CD4-positive, alpha-beta T cell (primary cell): ENCODE results near the gene CA11. TPM values are rescaled to one million over a fixed set of nuclear protein-coding genes. Genes with fewer than 3 reads are reported as not detected.
"Not testable (repeated sequence)": the region's sequence is repeated elsewhere in the genome, so short reads cannot be mapped to it uniquely, and the experiment has no call there.

ENCODE experiments used
- ATAC-seq: fragments of 200-7000 bp; cut with Tn5 transposase; one replicate; pipeline ENCODE4 v1.10.0; 2022; ENCODE audit warnings: mild to moderate bottlenecking; ENCODE audit not compliant: poor library complexity
- CTCF ChIA-PET: fragments of 350-600 bp; sonication (Branson Sonifier 250); formaldehyde crosslinking; loops from one replicate; lab custom pipeline; 2021; ENCODE audit warnings: antibody characterized with exemption, inconsistent platforms; lab: Charles Lee
- POLR2A ChIA-PET: fragments of 350-600 bp; sonication (Branson Sonifier 250); formaldehyde crosslinking; loops from one replicate; lab custom pipeline; 2021; ENCODE audit warnings: antibody characterized with exemption, inconsistent platforms; lab: Charles Lee
- DNase-seq, 14 experiments: peaks; one replicate each; pipeline ENCODE4 v3.0.0-alpha.2; 2013 to 2020; ENCODE audit warnings: mixed read lengths in 2 of 14
- H3K27ac ChIP-seq, 2 donors: one replicate each; pipeline versions ENCODE4 v1.5.1 to v1.7.0; 2013; ENCODE audit warnings: low read length in 2 of 2, low read depth in 1 of 2, mild to moderate bottlenecking in 1 of 2
- H3K27me3 ChIP-seq, 2 experiments: 1 replicate in 1 of 2; 2 replicates in 1 of 2; pipeline versions ENCODE4 v1.6.1 to v1.7.0; 2013; ENCODE audit warnings: low read length in 2 of 2, control low read depth in 1 of 2, mild to moderate bottlenecking in 1 of 2, moderate library complexity in 1 of 2; ENCODE audit not compliant: insufficient read depth in 2 of 2, control insufficient read depth in 1 of 2
- H3K36me3 ChIP-seq: one replicate; pipeline ENCODE4 v1.6.1; 2013; ENCODE audit warnings: low read length, control low read depth; ENCODE audit not compliant: insufficient read depth
- H3K4me1 ChIP-seq: one replicate; pipeline ENCODE4 v1.6.1; 2013; ENCODE audit warnings: low read length, control low read depth; ENCODE audit not compliant: insufficient read depth
- H3K4me3 ChIP-seq: one replicate; pipeline ENCODE4 v1.5.1; 2013; ENCODE audit warnings: mild to moderate bottlenecking, low read length, moderate library complexity
- H3K9me3 ChIP-seq, 2 experiments: 1 replicate in 1 of 2; 2 replicates in 1 of 2; pipeline versions ENCODE4 v1.6.1 to v1.7.0; 2013; ENCODE audit warnings: low read length in 2 of 2, mild to moderate bottlenecking in 2 of 2, control low read depth in 1 of 2, moderate library complexity in 1 of 2; ENCODE audit not compliant: control insufficient read depth in 1 of 2, insufficient read depth in 1 of 2
- H3K27ac Mint-ChIP-seq: one replicate; pipeline ENCODE4 v1.8.0; 2020; ENCODE audit warnings: mixed read lengths
- H3K27me3 Mint-ChIP-seq: one replicate; pipeline ENCODE4 v1.8.0; 2021; ENCODE audit warnings: mixed read lengths
- H3K36me3 Mint-ChIP-seq: one replicate; pipeline ENCODE4 v1.8.0; 2021; ENCODE audit warnings: low read depth, mixed read lengths
- H3K4me1 Mint-ChIP-seq: one replicate; pipeline ENCODE4 v1.8.0; 2021; ENCODE audit warnings: low read depth, mixed read lengths
- H3K4me3 Mint-ChIP-seq: one replicate; pipeline ENCODE4 v1.8.0; 2020; ENCODE audit warnings: mild to moderate bottlenecking, mixed read lengths
- H3K9me3 Mint-ChIP-seq: one replicate; pipeline ENCODE4 v1.8.0; 2020; ENCODE audit warnings: mixed read lengths
- intact Hi-C, 2 experiments: fragments of 100-400 bp; cut with DNase I in 1 of 2; cut with micrococcal nuclease in 1 of 2; formaldehyde crosslinking; loops; one replicate each; pipeline versions ENCODE4 v1.15.1 to v1.9.0; 2023 to 2025; cut with DNase I, micrococcal nuclease
- total RNA-seq, 174 experiments: library from RNA in 2 of 174; stranded (reverse) in 2 of 174; gene quantifications; one replicate each; pipeline ENCODE4 v1.2.3 and lab custom pipeline; 2021 to 2026
- TF ChIP-seq, protein P1 (sequence below): fragments of 200-600 bp; IDR thresholded peaks from one replicate; pipeline ENCODE4 v1.8.0; 2022; ENCODE audit warnings: antibody characterized with exemption, mild to moderate bottlenecking

Gene CA11
- total RNA-seq, 2 experiments from 2014 or later, result 11.0 to 12.4 TPM

- Mint-ChIP-seq H3K9me3 (no peaks in the 10 kb centered on the region), H3K27ac (no peak overlapping the region), H3K27me3 (no peaks in the 10 kb centered on the region), H3K4me3 (no peak overlapping the region), H3K4me1 (peaks cover 9% of the 10 kb centered on the region), H3K36me3 (no peaks in the 10 kb centered on the region)
- ATAC-seq (no peak), DNase-seq (no peak)
- Histone ChIP-seq H3K36me3 (no peaks in the 10 kb centered on the region), H3K9me3 (no peaks in the 10 kb centered on the region), H3K4me1 (peaks cover 16% of the 10 kb centered on the region), H3K27me3 (no peaks in the 10 kb centered on the region), H3K27ac (no peak overlapping the region), H3K4me3 (no peak overlapping the region)
- intact Hi-C loops, result no loop called here
- CTCF ChIA-PET, result no interaction called here
- TF ChIP-seq, protein P1, sequence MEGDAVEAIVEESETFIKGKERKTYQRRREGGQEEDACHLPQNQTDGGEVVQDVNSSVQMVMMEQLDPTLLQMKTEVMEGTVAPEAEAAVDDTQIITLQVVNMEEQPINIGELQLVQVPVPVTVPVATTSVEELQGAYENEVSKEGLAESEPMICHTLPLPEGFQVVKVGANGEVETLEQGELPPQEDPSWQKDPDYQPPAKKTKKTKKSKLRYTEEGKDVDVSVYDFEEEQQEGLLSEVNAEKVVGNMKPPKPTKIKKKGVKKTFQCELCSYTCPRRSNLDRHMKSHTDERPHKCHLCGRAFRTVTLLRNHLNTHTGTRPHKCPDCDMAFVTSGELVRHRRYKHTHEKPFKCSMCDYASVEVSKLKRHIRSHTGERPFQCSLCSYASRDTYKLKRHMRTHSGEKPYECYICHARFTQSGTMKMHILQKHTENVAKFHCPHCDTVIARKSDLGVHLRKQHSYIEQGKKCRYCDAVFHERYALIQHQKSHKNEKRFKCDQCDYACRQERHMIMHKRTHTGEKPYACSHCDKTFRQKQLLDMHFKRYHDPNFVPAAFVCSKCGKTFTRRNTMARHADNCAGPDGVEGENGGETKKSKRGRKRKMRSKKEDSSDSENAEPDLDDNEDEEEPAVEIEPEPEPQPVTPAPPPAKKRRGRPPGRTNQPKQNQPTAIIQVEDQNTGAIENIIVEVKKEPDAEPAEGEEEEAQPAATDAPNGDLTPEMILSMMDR, result no peak
- POLR2A ChIA-PET, result no interaction called here
These were observed 12.5 kb upstream of the CA11 start for GRCh38 chr19:48658483-48658882.

- H3K4me1 ChIP-seq, result peaks cover 16% of the 10 kb centered on the region
- intact Hi-C loops, POLR2A ChIA-PET, CTCF ChIA-PET, H3K27me3 ChIP-seq, H3K9me3 ChIP-seq, H3K27me3 Mint-ChIP-seq, H3K36me3 ChIP-seq, H3K4me3 Mint-ChIP-seq, H3K27ac Mint-ChIP-seq, H3K36me3 Mint-ChIP-seq, H3K27ac ChIP-seq, H3K9me3 Mint-ChIP-seq, H3K4me3 ChIP-seq, ATAC-seq, DNase-seq, H3K4me1 Mint-ChIP-seq: not testable (repeated sequence)
These were observed 11.8 kb upstream of the CA11 start for GRCh38 chr19:48657828-48658227.

- POLR2A ChIA-PET, result no interaction called here
- ATAC-seq (no peak), DNase-seq (no peak)
- H3K36me3 ChIP-seq, result no peaks in the 10 kb centered on the region
- H3K4me3 Mint-ChIP-seq, result no peak overlapping the region
- H3K27me3 ChIP-seq, result no peaks in the 10 kb centered on the region
- H3K27ac ChIP-seq, result no peak overlapping the region
- no peak overlapping the region for H3K27ac Mint-ChIP-seq
- TF ChIP-seq, protein P1, result no peak
- no peak overlapping the region for H3K4me3 ChIP-seq
- no peaks in the 10 kb centered on the region for H3K36me3 Mint-ChIP-seq
- no peaks in the 10 kb centered on the region for H3K27me3 Mint-ChIP-seq
- CTCF ChIA-PET, result no interaction called here
- peaks cover 14% of the 10 kb centered on the region for H3K4me1 Mint-ChIP-seq
- intact Hi-C loops, result no loop called here
- no peaks in the 10 kb centered on the region for H3K9me3 Mint-ChIP-seq
- H3K4me1 ChIP-seq, result peaks cover 16% of the 10 kb centered on the region
- no peaks in the 10 kb centered on the region for H3K9me3 ChIP-seq
These were observed 11.0 kb upstream of the CA11 start for GRCh38 chr19:48656840-48657474.
